Spleen (tissue), 11 donors: ENCODE measurements around the gene PODXL2. TPM values are rescaled to one million over a fixed set of nuclear protein-coding genes. Genes with fewer than 3 reads are reported as not detected.

Experiments
- DNase-seq: peaks from one replicate; pipeline ENCODE4 v3.0.0-alpha.2; 2020
- H3K27ac ChIP-seq, 8 donors: fragments of 200-600 bp; sonication (generic) in 7 of 8; 1 replicate in 4 of 8; 2 replicates in 4 of 8; pipeline versions ENCODE4 v1.5.0 to v1.8.0; 2016 to 2021; ENCODE audit warnings: inconsistent platforms in 4 of 8, mild to moderate bottlenecking in 4 of 8, moderate library complexity in 1 of 8
- H3K27me3 ChIP-seq, 7 donors: fragments of 200-600 bp; sonication (generic) in 6 of 7; replicated peaks in 1 of 7; 1 replicate in 4 of 7; 2 replicates in 3 of 7; pipeline versions ENCODE4 v1.5.0 to v1.8.0; 2016 to 2021; ENCODE audit warnings: inconsistent platforms in 3 of 7, mild to moderate bottlenecking in 1 of 7
- H3K36me3 ChIP-seq, 6 donors: fragments of 200-600 bp; sonication (generic) in 5 of 6; 1 replicate in 4 of 6; 2 replicates in 2 of 6; pipeline versions ENCODE4 v1.5.0 to v1.8.0; 2016 to 2021; ENCODE audit warnings: inconsistent platforms in 2 of 6
- H3K4me1 ChIP-seq, 6 donors: fragments of 200-600 bp; sonication (generic) in 5 of 6; 1 replicate in 3 of 6; 2 replicates in 3 of 6; pipeline versions ENCODE4 v1.5.0 to v1.8.0; 2016 to 2021; ENCODE audit warnings: inconsistent platforms in 3 of 6
- H3K4me3 ChIP-seq, 8 donors: fragments of 200-600 bp; sonication (generic) in 7 of 8; 1 replicate in 4 of 8; 2 replicates in 4 of 8; pipeline versions ENCODE4 v1.5.0 to v1.8.0; 2016 to 2021; ENCODE audit warnings: inconsistent platforms in 4 of 8, mild to moderate bottlenecking in 4 of 8, moderate library complexity in 2 of 8
- H3K9me3 ChIP-seq, 8 donors: fragments of 200-600 bp; sonication (generic) in 7 of 8; 1 replicate in 4 of 8; 2 replicates in 4 of 8; pipeline versions ENCODE4 v1.5.0 to v1.8.0; 2016 to 2021; ENCODE audit warnings: inconsistent platforms in 4 of 8
- POLR2A ChIP-seq, 3 donors: fragments of 450-650 bp; IDR thresholded peaks; one replicate each; pipeline ENCODE4 v1.5.1; 2017; ENCODE audit warnings: antibody characterized with exemption in 3 of 3, mild to moderate bottlenecking in 1 of 3
- POLR2AphosphoS5 ChIP-seq, 3 donors: sonication (generic); formaldehyde crosslinking; IDR thresholded peaks; one replicate each; pipeline ENCODE4 v1.5.1; 2017; ENCODE audit warnings: antibody characterized with exemption in 3 of 3
- WGBS, 5 donors: extraction: QIAGEN DNeasy Blood & Tissue Kit in 3 of 5; methylation state at CpG; one replicate each; pipeline versions ENCODE4 v1.1.5 to v1.1.7; 2013 to 2018; 5-methylcytosine and 5-hydroxymethylcytosine counted together
- intact Hi-C: fragments of 100-400 bp; cut with DNase I; formaldehyde crosslinking; loops from one replicate; pipeline ENCODE4 v1.15.0; 2023; ENCODE audit warnings: low total_unique reads
- polyA plus RNA-seq, 3 donors: library from polyadenylated mRNA; stranded (reverse); fragments of 200-250 nt; gene quantifications; one replicate each; pipeline ENCODE4 v1.2.1, GENCODE V29; 2013
- total RNA-seq, 7 donors: library from RNA; depleted of rRNA in 3 of 7; stranded (reverse); fragments of >200 nt in 3 of 7; fragmentation: NEBNext Ultra II Directional in 4 of 7; extraction: Animal tissue kit (Norgen Biotek cat#: 25700) in 4 of 7; gene quantifications; one replicate each; pipeline versions ENCODE4 v1.1.0 to v1.2.1, GENCODE V29; 2016 to 2021
- TF ChIP-seq, protein P1 (sequence below), 11 experiments: fragments of 200-600 bp in 7 of 11; fragments of 450-650 bp in 4 of 11; sonication (generic) in 4 of 11; IDR thresholded peaks in 8 of 11; conservative IDR thresholded peaks in 3 of 11; 1 replicate in 7 of 11; 2 replicates in 4 of 11; pipeline versions ENCODE4 v1.4.0 to v1.8.0; 2016 to 2021; ENCODE audit warnings: antibody characterized with exemption in 11 of 11, inconsistent platforms in 4 of 11, mild to moderate bottlenecking in 1 of 11
- donor health status: healthy with polysubstance abuse.
- donor health status: DM: no; HTN: no; CAD: no; lungs with moderate emphysema.
- donor health status: DM: no; HTN: no; CAD: no.
- donor health status: Bipolar disorder and iron deficiency.
- donor health status: healthy.
- donor health status: DM: no; HTN: no; CAD: no.
- donor health status: DM: yes; HTN: yes; CAD: no.

The PODXL2 gene
- total and polyA plus RNA-seq, 10 donors, result 0.77 to 3.1 (median 2.4) TPM

DNA sequence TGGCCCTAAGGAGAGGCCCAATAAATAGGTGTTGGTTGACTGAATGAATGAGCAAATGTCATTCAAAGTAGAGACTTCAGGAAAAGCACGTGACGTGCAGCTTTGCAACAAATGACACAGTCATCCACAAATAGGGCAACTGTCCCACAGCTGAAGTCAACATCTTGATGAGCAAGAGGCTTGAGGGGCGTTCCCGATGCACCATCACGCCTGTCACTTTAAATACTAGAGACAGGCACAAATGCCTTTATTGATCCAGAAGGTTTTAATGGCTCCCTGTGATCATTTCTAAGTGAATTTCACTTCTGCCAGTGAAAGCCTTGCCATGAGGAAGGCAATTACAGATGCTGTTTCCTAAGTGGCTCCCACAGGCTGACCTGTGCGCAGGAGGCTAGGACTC, 87.4 kb downstream of the PODXL2 start:
- H3K9me3 ChIP-seq, result no peaks in the 10 kb centered on the region
- H3K4me1 ChIP-seq, result peaks cover 3 to 66% (median 34%) of the 10 kb centered on the region in 6 donors
- H3K27ac ChIP-seq, result peak overlapping the region in 5 of 8 donors; percentile 21 to 90 (median 78)
- no peak for DNase-seq
- TF ChIP-seq, protein P1, sequence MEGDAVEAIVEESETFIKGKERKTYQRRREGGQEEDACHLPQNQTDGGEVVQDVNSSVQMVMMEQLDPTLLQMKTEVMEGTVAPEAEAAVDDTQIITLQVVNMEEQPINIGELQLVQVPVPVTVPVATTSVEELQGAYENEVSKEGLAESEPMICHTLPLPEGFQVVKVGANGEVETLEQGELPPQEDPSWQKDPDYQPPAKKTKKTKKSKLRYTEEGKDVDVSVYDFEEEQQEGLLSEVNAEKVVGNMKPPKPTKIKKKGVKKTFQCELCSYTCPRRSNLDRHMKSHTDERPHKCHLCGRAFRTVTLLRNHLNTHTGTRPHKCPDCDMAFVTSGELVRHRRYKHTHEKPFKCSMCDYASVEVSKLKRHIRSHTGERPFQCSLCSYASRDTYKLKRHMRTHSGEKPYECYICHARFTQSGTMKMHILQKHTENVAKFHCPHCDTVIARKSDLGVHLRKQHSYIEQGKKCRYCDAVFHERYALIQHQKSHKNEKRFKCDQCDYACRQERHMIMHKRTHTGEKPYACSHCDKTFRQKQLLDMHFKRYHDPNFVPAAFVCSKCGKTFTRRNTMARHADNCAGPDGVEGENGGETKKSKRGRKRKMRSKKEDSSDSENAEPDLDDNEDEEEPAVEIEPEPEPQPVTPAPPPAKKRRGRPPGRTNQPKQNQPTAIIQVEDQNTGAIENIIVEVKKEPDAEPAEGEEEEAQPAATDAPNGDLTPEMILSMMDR (IDR thresholded peaks at IDR 0.05 in 8 of 11, conservative IDR thresholded peaks at IDR 0.05 in 3 of 11), result no peak
- TF ChIP-seq POLR2A (IDR thresholded peaks at IDR 0.05) (no peak), POLR2AphosphoS5 (IDR thresholded peaks at IDR 0.05) (no peak)
- 89 to 95% (median 92%) methylated on average over 6 of the region's 6 CpGs for WGBS, 5 donors
- H3K27me3 ChIP-seq, result no peaks in the 10 kb centered on the region
- no peak overlapping the region for H3K4me3 ChIP-seq
- intact Hi-C loops, result no loop called here
- peaks cover 0 to 39% (median 0%) of the 10 kb centered on the region in 6 donors for H3K36me3 ChIP-seq

DNA sequence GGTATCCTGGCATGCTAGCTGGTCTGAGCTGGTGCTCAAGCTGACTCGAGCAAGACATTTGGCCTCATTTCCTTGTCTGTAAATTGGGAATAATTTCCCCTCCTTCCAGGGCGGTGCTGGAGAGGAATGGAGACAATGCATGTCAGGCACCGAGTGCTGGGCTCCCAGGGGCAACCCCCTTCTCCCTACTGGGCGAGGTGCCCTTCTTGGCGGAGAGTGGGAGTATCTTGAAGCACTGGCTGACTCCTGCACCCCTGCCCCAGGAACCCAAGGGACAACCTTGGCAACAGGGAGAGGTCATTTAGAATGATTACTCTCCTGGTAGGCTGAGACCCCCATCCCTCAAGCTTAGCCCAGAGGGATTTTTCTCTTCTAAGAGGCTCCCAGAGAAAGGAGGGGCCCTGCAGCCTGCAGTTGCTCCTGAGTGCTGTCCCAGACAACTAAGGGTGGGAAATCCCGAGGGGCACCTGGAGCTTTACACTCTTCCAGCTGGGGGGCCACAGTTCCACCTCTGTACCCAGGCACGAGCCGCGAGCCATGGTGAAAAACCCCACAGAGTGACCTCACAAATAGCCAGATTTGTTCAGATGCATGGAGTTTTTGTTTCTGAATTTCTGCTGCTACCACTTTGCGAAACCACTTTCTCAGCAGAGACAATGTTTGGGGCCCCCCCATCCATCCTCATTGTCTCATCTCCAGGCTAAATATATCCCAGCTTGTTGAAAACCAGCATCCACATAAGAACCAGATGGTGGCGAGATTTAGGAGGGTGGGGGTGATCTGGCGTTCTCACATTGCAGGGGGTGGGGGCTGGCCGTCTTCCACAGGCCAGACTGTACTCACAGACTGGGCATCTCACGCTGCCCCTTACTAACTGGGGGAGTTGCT, 88.6 kb downstream of the PODXL2 start:
- 86 to 92% (median 88%) methylated on average over 12 to 14 of the region's 14 CpGs for WGBS, 5 donors
- TF ChIP-seq, protein P1 (IDR thresholded peaks at IDR 0.05 in 8 of 11, conservative IDR thresholded peaks at IDR 0.05 in 3 of 11), result no peak
- TF ChIP-seq POLR2AphosphoS5 (IDR thresholded peaks at IDR 0.05) (no peak), POLR2A (IDR thresholded peaks at IDR 0.05) (no peak)
- Histone ChIP-seq H3K9me3 (no peaks in the 10 kb centered on the region), H3K4me1 (peaks cover 3 to 60% (median 27%) of the 10 kb centered on the region in 6 donors), H3K27me3 (no peaks in the 10 kb centered on the region), H3K36me3 (peaks cover 0 to 44% (median 0%) of the 10 kb centered on the region in 6 donors), H3K4me3 (no peak overlapping the region), H3K27ac (peak overlapping the region in 4 of 8 donors; percentile 21 to 90 (median 64))
- intact Hi-C loops, result no loop called here
- DNase-seq, result no peak

DNA sequence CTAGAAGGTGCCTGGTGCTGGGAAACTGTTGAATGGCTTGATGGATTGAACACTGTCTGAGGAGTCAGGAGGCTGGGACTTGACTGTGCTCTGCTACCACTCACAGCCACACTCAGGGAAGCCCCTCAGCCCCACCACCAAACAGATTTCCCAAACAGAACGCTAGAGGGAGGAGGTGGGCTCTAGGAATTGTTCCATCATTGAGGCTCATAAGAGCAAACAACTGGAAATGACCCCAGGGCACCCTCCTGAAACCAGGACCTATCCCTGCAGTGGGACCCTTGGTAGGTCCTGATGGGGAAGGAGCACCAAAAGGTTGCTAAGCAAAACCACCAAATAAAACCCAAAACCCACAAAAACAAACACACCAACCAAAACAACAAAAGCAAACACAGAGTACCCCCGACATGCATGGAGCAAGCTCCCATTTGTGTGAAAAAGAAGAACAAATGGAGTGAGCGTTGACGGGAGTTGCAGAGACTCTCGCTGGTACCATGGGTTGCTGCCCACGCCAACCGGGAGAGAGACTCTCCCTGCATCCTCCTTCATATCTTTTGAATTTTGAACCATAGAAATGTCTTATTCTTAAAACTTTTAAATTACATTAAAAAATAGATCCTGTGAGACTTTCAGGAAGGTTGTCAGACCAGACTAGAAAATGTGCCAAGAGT, 89.4 kb downstream of the PODXL2 start:
- DNase-seq, result no peak
- peaks cover 3 to 55% (median 23%) of the 10 kb centered on the region in 6 donors for H3K4me1 ChIP-seq
- peaks cover 0 to 41% (median 0%) of the 10 kb centered on the region in 6 donors for H3K36me3 ChIP-seq
- H3K27ac ChIP-seq, result no peak overlapping the region
- no peaks in the 10 kb centered on the region for H3K27me3 ChIP-seq
- 89 to 92% (median 91%) methylated on average over 7 of the region's 7 CpGs for WGBS, 5 donors
- TF ChIP-seq POLR2A (IDR thresholded peaks at IDR 0.05) (no peak), POLR2AphosphoS5 (IDR thresholded peaks at IDR 0.05) (no peak)
- TF ChIP-seq, protein P1 (IDR thresholded peaks at IDR 0.05 in 8 of 11, conservative IDR thresholded peaks at IDR 0.05 in 3 of 11), result no peak
- intact Hi-C loops, result no loop called here
- H3K4me3 ChIP-seq, result no peak overlapping the region
- H3K9me3 ChIP-seq, result no peaks in the 10 kb centered on the region

DNA sequence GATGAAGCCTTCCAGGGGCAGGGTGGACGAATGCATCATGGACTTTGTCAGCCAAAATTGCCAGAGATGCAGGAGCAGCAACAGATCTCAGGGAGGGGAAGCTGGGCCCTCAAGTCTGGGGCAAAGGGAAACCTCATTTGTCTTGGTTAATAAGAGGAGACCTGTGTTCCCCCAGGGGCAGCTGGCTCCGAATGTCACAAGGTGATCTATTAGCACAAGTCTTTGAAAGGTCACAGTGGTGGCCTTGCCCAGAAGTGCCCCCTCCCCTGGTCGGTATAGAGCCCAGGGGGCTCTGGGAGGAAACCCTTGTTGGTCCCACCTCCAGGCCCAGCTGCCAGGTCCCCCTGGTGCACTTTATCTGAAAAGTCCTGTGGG, 89.9 kb downstream of the PODXL2 start:
- Histone ChIP-seq H3K27me3 (no peaks in the 10 kb centered on the region), H3K4me1 (peaks cover 3 to 50% (median 21%) of the 10 kb centered on the region in 6 donors), H3K9me3 (no peaks in the 10 kb centered on the region), H3K36me3 (peaks cover 0 to 41% (median 0%) of the 10 kb centered on the region in 6 donors), H3K4me3 (no peak overlapping the region), H3K27ac (no peak overlapping the region)
- peak; percentile 47 for DNase-seq
- 52 to 81% (median 68%) methylated on average over 2 to 3 of the region's 3 CpGs for WGBS, 5 donors
- intact Hi-C loops, result no loop called here
- no peak for TF ChIP-seq POLR2AphosphoS5 (IDR thresholded peaks at IDR 0.05)
- TF ChIP-seq, protein P1 (IDR thresholded peaks at IDR 0.05 in 8 of 11, conservative IDR thresholded peaks at IDR 0.05 in 3 of 11), result no peak
- TF ChIP-seq POLR2A (IDR thresholded peaks at IDR 0.05), result no peak
